GM10266 (cell line): ENCODE results near the gene CARD9.

ENCODE experiments used
- DNase-seq: peaks from one replicate; pipeline ENCODE4 v3.0.0; 2012; ENCODE audit errors: extremely low spot score
- CTCF ChIP-seq: IDR thresholded peaks from 2 replicates; pipeline ENCODE4 v1.5.1; 2012; ENCODE audit warnings: mild to moderate bottlenecking, low read depth; ENCODE audit not compliant: control insufficient read depth, insufficient read depth; ENCODE audit errors: missing control alignments

CARD9 gene

DNA sequence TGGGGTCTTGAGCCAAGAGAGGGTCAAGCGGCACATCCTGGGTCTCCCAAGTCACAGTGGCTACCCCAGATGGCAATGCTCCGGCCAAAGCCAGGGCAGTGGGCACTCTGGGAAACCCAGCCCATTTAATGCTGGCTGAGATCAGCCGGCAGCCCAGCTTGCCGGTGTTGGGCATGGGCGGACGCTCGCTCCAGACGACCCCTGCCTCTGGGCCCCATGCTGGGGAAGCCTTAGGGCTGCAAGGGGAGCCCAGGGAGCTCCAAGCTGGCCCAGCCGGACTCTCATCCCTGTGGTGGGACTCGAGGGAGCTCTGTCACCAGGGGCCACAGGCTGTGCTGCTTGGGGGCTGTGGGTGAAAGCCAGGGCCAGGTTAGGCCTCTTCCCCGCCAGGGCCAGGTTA is 5.9 kb upstream of the CARD9 start:
- no peak for TF ChIP-seq CTCF
- DNase-seq: no peak

- DNase-seq: no peak
- no peak for TF ChIP-seq CTCF
These were observed 5.5 kb upstream of the CARD9 start for GRCh38 chr9:136379003-136379287.

GRCh38 chr9:136378170-136379002 is 4.9 kb upstream of the CARD9 start:
- TF ChIP-seq CTCF: no peak
- no peak for DNase-seq

DNA sequence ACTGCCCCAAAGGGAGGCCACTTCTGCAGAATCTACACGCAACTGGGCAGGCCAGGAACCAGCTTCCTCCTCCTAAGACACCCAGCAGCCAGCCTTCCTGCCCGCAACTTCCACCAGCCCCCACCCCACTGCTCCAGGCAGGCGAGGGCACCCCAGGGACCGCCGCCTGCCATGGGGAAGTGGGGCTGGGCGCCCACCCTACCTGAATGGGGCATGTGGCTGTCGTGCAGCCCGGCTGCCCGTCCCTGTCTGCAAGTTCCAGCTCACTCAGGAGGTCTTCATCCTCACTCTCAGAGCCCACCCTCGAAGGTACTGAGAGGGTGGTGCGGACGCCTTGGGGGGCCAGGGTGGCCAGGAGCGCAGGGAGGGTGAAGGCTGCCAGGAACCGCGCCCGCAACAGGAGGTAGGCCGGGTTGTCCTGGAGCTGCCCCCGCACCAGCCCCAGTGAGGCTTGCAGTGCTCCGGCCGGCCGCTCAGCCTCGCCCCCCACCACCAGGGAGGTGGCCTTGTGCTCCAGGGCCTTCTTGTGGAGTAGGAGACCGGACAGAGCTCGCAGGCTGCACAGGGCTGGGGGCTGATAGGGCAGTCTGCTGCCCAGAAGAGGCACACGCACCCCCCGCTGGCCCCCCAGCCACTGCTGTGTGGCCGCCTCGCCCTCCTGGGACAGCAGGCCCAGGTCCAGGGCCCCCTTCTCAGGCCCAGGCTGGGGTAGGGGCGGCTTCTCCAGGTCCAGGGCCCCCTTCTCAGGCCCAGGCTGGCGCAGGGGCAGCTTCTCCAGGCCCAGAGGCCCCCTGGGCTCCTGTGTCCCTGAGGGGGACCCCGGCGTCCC is 4.1 kb upstream of the CARD9 start:
- DNase-seq: no peak

GRCh38 chr9:136376457-136376856 is 3.0 kb upstream of the CARD9 start:
- DNase-seq: no peak
- TF ChIP-seq CTCF: no peak

More for the DNA sequence above, 4.1 kb upstream of the CARD9 start:
- TF ChIP-seq CTCF: no peak

DNA sequence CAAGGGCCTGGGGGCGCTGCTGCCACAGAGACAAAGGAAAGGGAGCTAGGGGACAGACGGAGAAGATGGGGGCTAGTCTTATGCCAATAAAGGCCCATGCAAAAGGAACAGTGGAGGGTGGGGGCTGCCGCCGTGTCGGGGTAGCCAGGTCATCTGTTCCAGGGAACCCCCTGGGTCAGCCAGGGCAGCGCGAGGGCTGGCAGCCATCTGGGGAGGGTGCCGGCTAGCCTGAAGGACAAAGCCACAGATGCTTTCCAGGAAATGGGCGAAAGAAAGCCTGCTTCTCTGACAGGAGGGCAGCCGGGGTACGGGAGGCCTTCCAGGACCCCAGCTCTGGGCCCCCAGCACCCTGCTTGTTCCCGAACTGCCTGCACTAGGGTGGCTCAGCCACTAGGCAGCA is 1.6 kb upstream of the CARD9 start:
- TF ChIP-seq CTCF: no peak
- no peak for DNase-seq

DNA sequence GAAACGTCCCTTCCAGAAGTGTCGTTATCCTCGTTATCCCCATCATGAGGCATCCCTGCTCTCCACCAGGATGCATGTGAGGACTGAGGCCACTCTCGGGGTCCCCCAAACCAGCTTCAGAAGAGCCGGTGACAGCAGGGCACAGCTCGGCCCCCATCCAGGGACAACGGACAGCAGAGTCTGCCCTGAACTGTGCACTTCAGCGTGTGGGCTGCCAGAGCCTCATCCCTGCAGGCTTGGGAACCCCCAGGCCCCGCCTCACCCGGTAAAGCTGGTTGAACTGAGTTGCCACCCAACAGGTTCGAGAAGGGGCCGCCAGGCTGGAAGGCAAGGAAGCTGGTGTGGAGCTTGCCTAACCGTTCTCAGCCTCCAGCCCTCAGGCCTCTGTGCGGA is 710 bp upstream of the CARD9 start:
- TF ChIP-seq CTCF: no peak
- no peak for DNase-seq
